Epithelial cell of proximal tubule (primary cell): Measurements from ENCODE around the gene SPOP. TPM values are rescaled to one million over a fixed set of nuclear protein-coding genes. Genes with fewer than 3 reads are reported as not detected.

ENCODE experiments used
- DNase-seq: peaks from one replicate; pipeline ENCODE4 v3.0.0-alpha.2; 2011; ENCODE audit warnings: low read depth
- H3K4me3 ChIP-seq: 2 replicates; pipeline ENCODE4 v1.5.1; 2011; ENCODE audit warnings: low read depth, mild to moderate bottlenecking, low read length
- total RNA-seq: library from RNA; depleted of rRNA; stranded (reverse); fragments of >200 nt; gene quantifications from 2 replicates; pipeline ENCODE4 v1.2.3, GENCODE V29; 2015
- TF ChIP-seq, protein P1 (sequence below): conservative IDR thresholded peaks from 2 replicates; pipeline ENCODE4 v1.5.1; 2012; ENCODE audit warnings: low read depth, mild to moderate bottlenecking, low read length

The SPOP gene
- total RNA-seq, 1 donor from 2014 or later: 26.2 TPM

DNA sequence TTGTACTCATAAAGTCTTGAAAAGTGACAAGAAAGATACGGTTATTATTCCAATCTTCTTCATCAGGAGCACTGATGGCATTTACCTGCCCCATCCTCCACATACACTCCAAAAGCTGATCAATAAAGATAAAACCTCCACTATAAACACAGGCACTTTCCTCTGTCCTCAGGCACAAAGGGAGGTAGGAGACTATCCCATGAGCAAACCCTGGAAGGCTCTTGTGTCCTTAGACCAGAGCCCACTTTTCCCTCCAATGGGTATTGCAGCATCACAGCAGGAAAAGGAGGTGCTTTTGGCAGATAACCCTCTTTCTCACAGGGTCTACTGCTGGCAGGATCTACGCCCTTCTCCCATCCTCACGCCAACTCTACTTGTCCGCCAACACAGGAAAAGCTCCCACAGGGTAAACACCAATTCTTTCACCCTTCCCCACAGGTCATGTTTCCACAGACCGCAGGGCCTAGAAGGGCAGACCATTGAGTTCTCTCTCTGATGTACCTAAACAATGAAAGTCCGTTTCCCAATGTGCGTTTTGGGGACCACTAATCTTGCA lies 73.5 kb downstream of the SPOP start:
- TF ChIP-seq, protein P1, sequence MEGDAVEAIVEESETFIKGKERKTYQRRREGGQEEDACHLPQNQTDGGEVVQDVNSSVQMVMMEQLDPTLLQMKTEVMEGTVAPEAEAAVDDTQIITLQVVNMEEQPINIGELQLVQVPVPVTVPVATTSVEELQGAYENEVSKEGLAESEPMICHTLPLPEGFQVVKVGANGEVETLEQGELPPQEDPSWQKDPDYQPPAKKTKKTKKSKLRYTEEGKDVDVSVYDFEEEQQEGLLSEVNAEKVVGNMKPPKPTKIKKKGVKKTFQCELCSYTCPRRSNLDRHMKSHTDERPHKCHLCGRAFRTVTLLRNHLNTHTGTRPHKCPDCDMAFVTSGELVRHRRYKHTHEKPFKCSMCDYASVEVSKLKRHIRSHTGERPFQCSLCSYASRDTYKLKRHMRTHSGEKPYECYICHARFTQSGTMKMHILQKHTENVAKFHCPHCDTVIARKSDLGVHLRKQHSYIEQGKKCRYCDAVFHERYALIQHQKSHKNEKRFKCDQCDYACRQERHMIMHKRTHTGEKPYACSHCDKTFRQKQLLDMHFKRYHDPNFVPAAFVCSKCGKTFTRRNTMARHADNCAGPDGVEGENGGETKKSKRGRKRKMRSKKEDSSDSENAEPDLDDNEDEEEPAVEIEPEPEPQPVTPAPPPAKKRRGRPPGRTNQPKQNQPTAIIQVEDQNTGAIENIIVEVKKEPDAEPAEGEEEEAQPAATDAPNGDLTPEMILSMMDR: no peak

DNA sequence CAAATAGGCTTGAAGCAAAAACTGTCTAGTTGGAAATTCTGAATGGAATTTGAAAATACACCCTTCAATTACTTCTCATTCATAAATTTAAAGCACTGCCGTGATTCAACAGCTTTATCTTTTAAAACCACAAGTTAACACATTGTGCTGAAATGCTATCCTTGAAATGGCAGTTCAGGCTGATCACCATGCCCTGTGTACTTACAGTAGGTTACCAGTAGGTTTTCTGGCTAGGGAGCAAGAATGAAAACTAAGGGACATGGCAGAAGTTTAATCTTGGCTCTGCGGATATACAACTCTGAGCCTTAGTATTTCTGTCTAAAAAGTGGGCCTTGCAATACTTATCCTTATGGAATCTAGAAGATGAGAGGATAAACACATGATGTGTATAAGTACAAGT lies 74.2 kb downstream of the SPOP start:
- TF ChIP-seq, protein P1: peak; percentile 13
- no peak for DNase-seq
- no peak overlapping the region for H3K4me3 ChIP-seq

More for the DNA sequence above, 73.5 kb downstream of the SPOP start:
- no peak for DNase-seq
- no peak overlapping the region for H3K4me3 ChIP-seq

DNA sequence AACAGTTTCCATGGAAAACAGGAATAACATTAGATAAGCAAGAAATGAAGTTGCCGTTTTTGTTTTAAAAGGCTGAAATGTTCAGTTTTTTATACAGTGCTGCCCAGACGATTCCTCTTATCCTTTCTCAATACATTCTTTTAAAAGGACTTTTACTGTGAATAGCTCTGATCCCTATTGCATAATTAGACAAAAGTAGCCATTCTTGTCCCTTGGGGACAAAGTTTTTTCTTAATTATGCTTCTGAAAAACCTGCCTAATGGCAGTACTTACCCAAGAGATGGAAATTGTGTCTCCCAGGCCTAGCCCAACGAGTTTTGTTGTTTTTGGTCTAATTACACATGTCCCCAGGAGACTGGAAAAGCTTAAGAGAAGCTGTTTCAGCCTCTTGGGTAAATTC lies 74.7 kb downstream of the SPOP start:
- no peak overlapping the region for H3K4me3 ChIP-seq
- no peak for DNase-seq
- TF ChIP-seq, protein P1: no peak

DNA sequence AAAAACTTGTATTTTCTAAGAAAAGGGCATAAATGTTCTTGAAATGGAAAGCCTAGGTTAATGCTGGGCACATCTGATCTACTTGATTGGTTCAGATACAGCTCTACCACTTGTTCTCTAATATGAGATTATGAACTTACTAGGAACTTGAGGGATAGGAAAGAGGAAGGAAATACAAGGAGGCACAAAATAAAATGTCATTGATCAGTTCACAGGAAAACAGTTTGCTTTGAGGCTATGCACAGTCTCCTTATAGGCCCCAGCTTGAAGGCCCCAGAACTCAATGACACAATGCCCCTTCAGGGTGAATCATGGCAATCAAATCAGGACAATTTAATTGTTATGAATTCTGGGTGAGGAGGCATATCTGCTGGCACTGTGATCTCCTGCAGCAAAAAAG lies 75.1 kb downstream of the SPOP start:
- DNase-seq: no peak
- TF ChIP-seq, protein P1: no peak
- no peak overlapping the region for H3K4me3 ChIP-seq

DNA sequence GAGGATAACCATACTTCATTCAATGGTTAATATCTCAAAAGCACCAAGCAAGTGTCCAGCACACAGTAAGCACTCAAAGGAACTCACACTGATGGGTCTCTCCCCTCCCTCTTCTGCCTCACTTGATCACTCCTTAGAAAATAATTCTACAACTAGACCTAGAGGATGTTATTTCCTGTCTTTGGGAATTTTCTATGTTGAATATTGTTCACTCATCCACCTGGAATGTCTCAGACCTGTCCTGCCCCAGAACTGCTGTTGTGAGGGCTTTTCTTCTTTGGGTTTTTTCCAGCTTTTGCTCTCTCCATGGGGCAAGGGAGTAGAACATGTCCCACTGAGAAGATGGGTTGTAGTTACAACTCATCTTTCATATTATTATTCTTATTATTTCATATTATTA lies 76.9 kb downstream of the SPOP start:
- DNase-seq: no peak
- TF ChIP-seq, protein P1: no peak
- H3K4me3 ChIP-seq: no peak overlapping the region

DNA sequence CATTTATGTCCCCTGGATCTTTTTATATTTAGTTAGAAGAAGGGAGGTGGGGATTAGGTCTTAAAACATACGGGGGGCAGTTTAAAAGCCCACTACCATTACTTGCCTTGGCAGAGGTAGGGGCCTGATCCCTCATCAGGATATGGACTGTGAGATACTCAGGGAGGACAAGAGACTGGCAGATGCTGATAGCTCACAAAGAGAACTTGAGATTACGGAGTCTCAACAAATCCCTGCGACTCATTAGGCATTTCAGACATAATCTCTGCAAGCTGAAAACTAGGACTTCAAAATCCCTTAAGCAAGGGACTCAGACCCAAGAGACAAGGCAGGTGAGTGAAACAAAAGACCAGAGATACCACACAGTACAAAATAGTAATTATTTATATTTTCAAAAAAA lies 79.0 kb downstream of the SPOP start:
- H3K4me3 ChIP-seq: no peak overlapping the region
- TF ChIP-seq, protein P1: no peak
- DNase-seq: no peak

DNA sequence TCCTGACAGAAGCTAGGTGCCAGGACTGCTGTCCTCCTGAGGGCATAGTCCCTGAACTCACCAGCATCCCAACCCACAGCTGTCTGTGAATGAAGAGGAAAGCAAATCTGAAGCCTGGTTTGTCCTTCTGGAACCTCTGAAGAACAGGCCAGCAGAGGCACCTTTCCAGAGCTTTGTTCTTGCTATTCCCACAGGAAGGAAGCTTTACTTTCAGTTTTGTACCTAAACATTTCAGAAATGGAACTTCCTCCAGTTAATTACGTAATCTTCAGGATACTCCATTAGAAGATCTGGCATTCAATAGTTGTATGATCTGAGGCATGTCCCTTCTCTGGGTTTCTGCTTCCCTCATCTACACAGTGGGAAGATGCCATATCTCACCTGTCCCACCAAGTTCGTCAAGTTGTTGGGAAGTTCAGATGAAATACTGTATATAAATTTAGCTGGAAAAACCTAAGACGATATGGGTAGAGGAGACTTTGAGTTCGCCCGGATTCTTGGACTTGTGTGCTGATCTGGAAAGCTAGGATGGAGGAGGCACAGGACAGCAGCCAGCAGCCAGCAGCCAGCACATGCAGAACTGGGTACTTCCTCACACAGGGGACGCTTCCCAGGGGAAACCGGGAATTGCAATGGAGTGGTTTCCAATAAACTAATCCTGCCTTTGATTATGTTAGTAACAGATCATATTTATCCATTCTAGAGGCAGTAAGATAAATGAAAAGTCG lies 79.8 kb downstream of the SPOP start:
- TF ChIP-seq, protein P1: no peak
- DNase-seq: no peak
- H3K4me3 ChIP-seq: no peak overlapping the region
